Effector memory CD8-positive, alpha-beta T cell (primary cell): ENCODE measurements around the gene PIK3R3.

Experiments
- ATAC-seq: fragments of 150-1000 bp; cut with Tn5 transposase; replicated peaks from 2 replicates; pipeline ENCODE4 v1.10.0; 2021; ENCODE audit warnings: mild to moderate bottlenecking, moderate library complexity
- DNase-seq, 3 experiments: peaks; one replicate each; pipeline ENCODE4 v3.0.0; 2021
- H3K27ac Mint-ChIP-seq, 2 donors: one replicate each; pipeline ENCODE4 v1.8.0; 2022; ENCODE audit warnings: mild to moderate bottlenecking in 2 of 2, mixed read lengths in 2 of 2, moderate library complexity in 2 of 2
- H3K27me3 Mint-ChIP-seq, 2 donors: one replicate each; pipeline ENCODE4 v1.8.0; 2022; ENCODE audit warnings: mixed read lengths in 2 of 2
- H3K36me3 Mint-ChIP-seq: one replicate; pipeline ENCODE4 v1.8.0; 2022; ENCODE audit warnings: mild to moderate bottlenecking, moderate library complexity, mixed read lengths; ENCODE audit not compliant: insufficient read depth
- H3K4me1 Mint-ChIP-seq, 2 donors: one replicate each; pipeline ENCODE4 v1.8.0; 2022; ENCODE audit warnings: low read depth in 2 of 2, mixed read lengths in 2 of 2
- H3K4me3 Mint-ChIP-seq, 2 donors: one replicate each; pipeline ENCODE4 v1.8.0; 2022; ENCODE audit warnings: mild to moderate bottlenecking in 2 of 2, mixed read lengths in 2 of 2, moderate library complexity in 2 of 2
- H3K9me3 Mint-ChIP-seq, 2 donors: one replicate each; pipeline ENCODE4 v1.8.0; 2022; ENCODE audit warnings: mixed read lengths in 2 of 2

PIK3R3 gene

GRCh38 chr1:46030074-46030870, 102.2 kb downstream of the PIK3R3 start:
- Mint-ChIP-seq H3K36me3 (peaks cover 4% of the 10 kb centered on the region), H3K4me1 (no peaks in the 10 kb centered on the region), H3K4me3 (no peak overlapping the region), H3K27me3 (no peaks in the 10 kb centered on the region), H3K27ac (peak overlapping the region in 1 of 2 donors; percentile 70), H3K9me3 (no peaks in the 10 kb centered on the region)
- ATAC-seq, result no peak
- no peak for DNase-seq

DNA sequence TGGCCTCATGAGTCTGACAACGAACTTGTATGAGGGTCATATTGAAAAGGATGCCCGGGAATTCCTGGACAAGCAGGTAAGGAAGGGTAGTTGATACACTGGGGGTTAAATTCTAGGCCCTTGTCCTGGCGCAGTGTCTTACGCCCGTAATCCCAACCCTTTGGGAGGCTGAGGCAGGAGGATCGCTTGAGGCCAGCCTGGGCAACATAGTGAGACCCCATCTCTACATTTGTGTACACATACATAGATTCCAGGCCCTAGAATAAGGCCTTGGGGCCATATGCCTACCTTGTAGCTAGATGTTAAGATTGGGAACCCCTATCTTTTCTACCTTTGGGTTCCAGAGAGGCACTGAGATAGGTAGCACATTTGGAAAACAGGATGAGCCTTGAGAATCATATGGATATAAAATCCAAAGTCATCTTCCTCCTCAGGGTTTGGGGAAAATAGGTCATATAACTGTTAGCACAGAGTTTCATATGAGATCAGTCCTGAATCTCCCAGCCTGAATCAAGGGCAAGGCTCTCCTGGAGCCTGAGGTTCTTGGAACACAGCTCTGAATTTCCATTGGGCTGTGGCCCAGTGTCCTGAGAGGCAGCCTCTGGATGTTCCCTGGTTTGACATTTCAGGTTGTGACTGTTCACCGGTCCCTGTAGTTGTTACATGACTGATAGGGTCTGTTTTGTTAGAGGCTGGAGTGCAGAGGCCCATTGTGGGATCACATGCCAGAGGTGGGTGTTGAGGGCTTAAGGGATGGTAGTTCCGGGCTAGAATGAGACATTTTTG, 104.4 kb downstream of the PIK3R3 start:
- Mint-ChIP-seq H3K36me3 (no peaks in the 10 kb centered on the region), H3K27ac (no peak overlapping the region), H3K27me3 (no peaks in the 10 kb centered on the region), H3K4me1 (no peaks in the 10 kb centered on the region), H3K9me3 (no peaks in the 10 kb centered on the region), H3K4me3 (no peak overlapping the region)
- ATAC-seq (no peak), DNase-seq (no peak)

DNA sequence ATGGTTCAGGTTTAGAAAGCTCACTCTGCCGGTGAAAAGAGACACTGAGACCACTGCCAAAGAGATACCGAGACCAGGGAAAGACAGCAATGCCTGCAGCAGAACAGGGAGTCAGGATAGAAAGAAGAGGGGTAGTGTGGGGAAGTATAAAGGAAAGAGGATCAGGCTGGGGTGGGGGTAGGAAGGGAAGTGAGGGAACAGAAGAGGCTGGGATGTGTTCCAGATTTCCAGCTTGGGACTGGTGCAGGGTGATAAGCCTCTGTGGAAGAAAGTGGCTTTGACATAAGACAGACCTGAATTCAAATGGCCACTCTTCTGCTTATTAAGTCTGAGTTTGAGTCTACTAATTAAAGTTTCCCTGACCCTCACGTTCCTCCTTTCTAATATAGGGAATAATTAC, 105.9 kb downstream of the PIK3R3 start:
- Mint-ChIP-seq H3K36me3 (no peaks in the 10 kb centered on the region), H3K27me3 (no peaks in the 10 kb centered on the region), H3K27ac (peak overlapping the region in 1 of 2 donors; percentile 0), H3K9me3 (no peaks in the 10 kb centered on the region), H3K4me1 (no peaks in the 10 kb centered on the region), H3K4me3 (no peak overlapping the region)
- ATAC-seq (no peak), DNase-seq (no peak)

DNA sequence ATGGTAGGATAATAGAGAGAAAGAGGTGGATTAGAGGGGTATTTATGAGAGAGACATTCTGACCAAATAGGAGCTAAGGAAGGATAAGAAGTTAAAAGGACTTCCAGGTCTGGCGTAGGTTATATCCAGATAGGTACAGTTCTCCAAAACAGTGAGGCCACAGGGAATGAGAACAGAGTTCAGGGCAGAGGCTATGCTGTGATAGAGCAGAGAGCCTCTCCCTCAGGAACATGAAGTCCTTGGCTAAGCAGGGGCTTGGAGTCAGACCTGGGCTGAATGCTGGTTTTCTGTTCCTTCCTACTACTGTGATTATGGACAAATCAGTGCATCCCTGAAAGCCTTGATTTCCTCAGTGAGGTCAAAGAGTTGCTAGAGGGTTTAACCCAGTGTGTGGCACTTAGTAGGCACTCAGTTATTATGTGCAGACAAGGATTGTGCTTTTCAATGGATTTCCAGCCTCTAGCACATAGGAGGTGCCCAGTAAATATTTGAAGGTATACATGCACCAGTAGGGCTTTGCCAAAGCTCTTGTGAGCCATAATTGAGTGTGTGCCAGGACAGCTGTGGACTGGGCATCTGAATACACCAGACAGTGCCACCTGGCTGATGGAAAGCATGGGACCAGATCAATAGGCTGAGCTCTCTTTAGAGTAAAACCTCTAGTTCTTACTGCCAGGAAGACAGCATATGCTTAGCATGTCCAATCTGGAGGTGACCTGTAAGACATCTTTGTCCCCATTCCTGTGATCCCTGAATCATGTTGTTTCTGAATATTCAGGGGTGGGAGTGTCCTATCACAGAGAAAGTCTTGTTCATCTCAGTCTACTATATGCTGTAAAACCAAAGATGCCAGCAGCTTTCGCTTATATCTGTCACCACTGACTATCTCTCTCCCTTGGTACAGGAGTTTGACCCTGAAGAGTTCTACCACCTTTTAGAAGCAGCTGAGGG, 111.1 kb downstream of the PIK3R3 start:
- ATAC-seq (no peak), DNase-seq (no peak)
- Mint-ChIP-seq H3K4me3 (no peak overlapping the region), H3K36me3 (no peaks in the 10 kb centered on the region), H3K9me3 (no peaks in the 10 kb centered on the region), H3K27ac (no peak overlapping the region), H3K4me1 (no peaks in the 10 kb centered on the region), H3K27me3 (no peaks in the 10 kb centered on the region)

- no peak for DNase-seq
- no peak overlapping the region for H3K4me3 Mint-ChIP-seq
- H3K9me3 Mint-ChIP-seq, result no peaks in the 10 kb centered on the region
- H3K27ac Mint-ChIP-seq, result no peak overlapping the region
- H3K4me1 Mint-ChIP-seq, result no peaks in the 10 kb centered on the region
- H3K27me3 Mint-ChIP-seq, result no peaks in the 10 kb centered on the region
- no peak for ATAC-seq
- H3K36me3 Mint-ChIP-seq, result no peaks in the 10 kb centered on the region
These were observed 112.4 kb downstream of the PIK3R3 start for GRCh38 chr1:46020010-46020409.

DNA sequence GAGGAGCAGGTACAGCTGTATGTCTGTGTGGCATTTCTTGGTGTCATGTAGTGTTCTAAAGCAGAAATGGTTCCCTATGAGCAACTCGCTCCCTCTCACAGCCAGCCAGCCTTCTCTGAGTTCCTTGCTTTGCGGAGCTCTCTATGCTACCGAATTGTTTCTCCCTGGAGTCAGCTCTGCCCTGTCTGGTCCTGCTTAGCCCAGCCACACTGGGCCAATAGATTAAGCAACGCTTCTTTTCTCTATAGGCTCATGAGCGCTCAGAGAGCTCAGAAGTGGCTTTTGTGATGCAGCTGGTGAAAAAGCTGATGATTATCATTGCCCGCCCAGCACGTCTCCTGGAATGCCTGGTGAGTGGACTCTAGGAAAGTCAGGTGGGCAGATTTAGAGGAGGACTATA, 113.1 kb downstream of the PIK3R3 start:
- no peaks in the 10 kb centered on the region for H3K36me3 Mint-ChIP-seq
- DNase-seq (no peak), ATAC-seq (no peak)
- H3K27ac Mint-ChIP-seq, result no peak overlapping the region
- H3K4me3 Mint-ChIP-seq, result no peak overlapping the region
- no peaks in the 10 kb centered on the region for H3K27me3 Mint-ChIP-seq
- H3K4me1 Mint-ChIP-seq, result no peaks in the 10 kb centered on the region
- no peaks in the 10 kb centered on the region for H3K9me3 Mint-ChIP-seq

GRCh38 chr1:46017876-46018503, 114.4 kb downstream of the PIK3R3 start:
- Mint-ChIP-seq H3K4me1 (no peaks in the 10 kb centered on the region), H3K4me3 (no peak overlapping the region), H3K9me3 (no peaks in the 10 kb centered on the region), H3K36me3 (no peaks in the 10 kb centered on the region), H3K27me3 (no peaks in the 10 kb centered on the region), H3K27ac (no peak overlapping the region)
- DNase-seq, result no peak
- no peak for ATAC-seq

DNA sequence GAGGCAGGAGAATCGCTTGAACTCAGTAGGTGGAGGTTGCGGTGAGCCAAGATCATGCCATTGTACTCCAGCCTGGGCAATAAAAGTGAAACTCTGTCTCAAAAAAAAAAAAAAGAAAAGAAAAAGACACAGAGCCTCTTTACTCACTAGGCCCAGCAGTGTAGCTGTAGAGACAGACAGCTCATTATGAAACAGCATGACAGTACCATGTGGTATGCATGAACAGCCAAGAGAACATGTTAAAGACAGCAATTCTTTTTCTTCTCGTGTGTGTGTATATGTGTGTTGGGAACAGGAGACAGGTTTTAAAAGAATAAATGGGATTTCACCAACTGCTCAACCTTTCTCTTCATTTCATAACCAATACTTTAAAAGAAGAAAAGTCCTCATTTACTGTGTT, 118.8 kb downstream of the PIK3R3 start:
- H3K4me1 Mint-ChIP-seq, result no peaks in the 10 kb centered on the region
- H3K27ac Mint-ChIP-seq, result no peak overlapping the region
- no peak overlapping the region for H3K4me3 Mint-ChIP-seq
- no peak for DNase-seq
- no peaks in the 10 kb centered on the region for H3K27me3 Mint-ChIP-seq
- H3K9me3 Mint-ChIP-seq, result no peaks in the 10 kb centered on the region
- H3K36me3 Mint-ChIP-seq, result no peaks in the 10 kb centered on the region
- no peak for ATAC-seq

- ATAC-seq (no peak), DNase-seq (no peak)
- Mint-ChIP-seq H3K36me3 (no peaks in the 10 kb centered on the region), H3K4me1 (no peaks in the 10 kb centered on the region), H3K4me3 (no peak overlapping the region), H3K27ac (no peak overlapping the region), H3K9me3 (no peaks in the 10 kb centered on the region), H3K27me3 (no peaks in the 10 kb centered on the region)
These were observed 120.2 kb downstream of the PIK3R3 start for GRCh38 chr1:46012236-46012635.

DNA sequence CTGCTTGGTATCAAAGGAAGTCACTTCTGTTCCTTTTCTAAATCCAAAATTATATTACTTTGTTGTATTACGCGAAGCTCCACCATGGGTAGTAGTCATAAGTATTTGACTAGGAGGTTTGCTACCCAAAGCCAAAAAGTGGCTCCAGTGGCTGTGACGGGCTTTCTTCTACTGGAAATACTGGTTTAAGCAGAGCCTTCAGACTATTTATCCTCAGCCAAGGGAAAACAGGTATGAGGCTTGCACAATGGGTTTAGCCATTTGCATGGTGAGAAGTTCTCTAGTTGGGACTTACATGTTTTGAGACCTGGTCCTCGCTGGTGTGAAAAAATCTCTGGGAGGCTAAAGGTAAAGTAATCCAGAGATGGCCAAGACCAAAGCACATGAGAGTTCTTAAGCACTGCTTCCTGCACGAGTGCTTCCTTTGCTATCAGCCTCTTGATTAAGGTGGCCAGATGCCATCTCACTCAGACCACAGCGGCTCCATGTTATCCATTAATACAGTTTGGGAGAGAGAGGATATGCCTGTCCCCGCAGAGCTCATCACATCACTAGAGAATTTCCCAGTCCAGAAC, 121.2 kb downstream of the PIK3R3 start:
- no peak for DNase-seq
- ATAC-seq, result no peak
- Mint-ChIP-seq H3K27ac (no peak overlapping the region), H3K9me3 (no peaks in the 10 kb centered on the region), H3K36me3 (no peaks in the 10 kb centered on the region), H3K27me3 (no peaks in the 10 kb centered on the region), H3K4me1 (no peaks in the 10 kb centered on the region), H3K4me3 (no peak overlapping the region)

DNA sequence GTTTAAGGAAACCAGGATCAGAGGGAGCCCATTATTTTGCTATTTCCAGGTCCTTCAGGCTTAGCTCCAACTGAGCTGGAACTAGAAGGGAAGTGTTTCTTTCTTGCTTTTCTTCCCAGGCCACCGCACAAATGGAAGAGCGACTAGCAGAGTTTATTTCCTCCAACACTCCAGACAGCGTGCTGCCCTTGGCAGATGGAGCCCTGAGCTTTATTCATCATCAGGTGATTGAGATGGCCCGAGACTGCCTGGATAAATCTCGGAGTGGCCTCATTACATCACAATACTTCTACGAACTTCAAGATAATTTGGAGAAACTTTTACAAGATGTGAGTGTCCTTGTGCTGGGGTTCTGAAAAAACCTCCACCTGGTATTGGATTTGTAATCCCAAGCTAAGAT, 121.8 kb downstream of the PIK3R3 start:
- Mint-ChIP-seq H3K27me3 (no peaks in the 10 kb centered on the region), H3K4me1 (no peaks in the 10 kb centered on the region), H3K36me3 (no peaks in the 10 kb centered on the region), H3K4me3 (no peak overlapping the region), H3K9me3 (no peaks in the 10 kb centered on the region), H3K27ac (no peak overlapping the region)
- ATAC-seq (no peak), DNase-seq (no peak)

GRCh38 chr1:46008585-46008984, 123.8 kb downstream of the PIK3R3 start:
- Mint-ChIP-seq H3K27me3 (no peaks in the 10 kb centered on the region), H3K27ac (peak overlapping the region in 1 of 2 donors; percentile 20), H3K36me3 (peaks cover 3% of the 10 kb centered on the region), H3K4me3 (no peak overlapping the region), H3K4me1 (no peaks in the 10 kb centered on the region), H3K9me3 (no peaks in the 10 kb centered on the region)
- DNase-seq (no peak), ATAC-seq (no peak)

- H3K27me3 Mint-ChIP-seq, result no peaks in the 10 kb centered on the region
- H3K4me3 Mint-ChIP-seq, result no peak overlapping the region
- H3K27ac Mint-ChIP-seq, result no peak overlapping the region
- H3K36me3 Mint-ChIP-seq, result peaks cover 3% of the 10 kb centered on the region
- ATAC-seq (no peak), DNase-seq (no peak)
- peaks cover 0 to 2% of the 10 kb centered on the region in 2 donors for H3K4me1 Mint-ChIP-seq
- no peaks in the 10 kb centered on the region for H3K9me3 Mint-ChIP-seq
These were observed 126.8 kb downstream of the PIK3R3 start for GRCh38 chr1:46005594-46005993.
